GM18951 (cell line): ENCODE data around the gene MAP3K6.

ENCODE experiments used
- POLR2A ChIP-seq: IDR thresholded peaks from 4 replicates; pipeline ENCODE4 v1.6.1; 2011; ENCODE audit warnings: mild to moderate bottlenecking; ENCODE audit not compliant: insufficient read length, insufficient read depth; ENCODE audit errors: extremely low read depth
- in situ Hi-C: fragments of 300-500 bp; cut with MboI; formaldehyde crosslinking; loops from one replicate; pipeline ENCODE4 v1.12.0; 2022; ENCODE audit warnings: low sequenced_read_pairs, mixed read lengths, inconsistent platforms; ENCODE audit not compliant: unreplicated experiment

The MAP3K6 gene

DNA sequence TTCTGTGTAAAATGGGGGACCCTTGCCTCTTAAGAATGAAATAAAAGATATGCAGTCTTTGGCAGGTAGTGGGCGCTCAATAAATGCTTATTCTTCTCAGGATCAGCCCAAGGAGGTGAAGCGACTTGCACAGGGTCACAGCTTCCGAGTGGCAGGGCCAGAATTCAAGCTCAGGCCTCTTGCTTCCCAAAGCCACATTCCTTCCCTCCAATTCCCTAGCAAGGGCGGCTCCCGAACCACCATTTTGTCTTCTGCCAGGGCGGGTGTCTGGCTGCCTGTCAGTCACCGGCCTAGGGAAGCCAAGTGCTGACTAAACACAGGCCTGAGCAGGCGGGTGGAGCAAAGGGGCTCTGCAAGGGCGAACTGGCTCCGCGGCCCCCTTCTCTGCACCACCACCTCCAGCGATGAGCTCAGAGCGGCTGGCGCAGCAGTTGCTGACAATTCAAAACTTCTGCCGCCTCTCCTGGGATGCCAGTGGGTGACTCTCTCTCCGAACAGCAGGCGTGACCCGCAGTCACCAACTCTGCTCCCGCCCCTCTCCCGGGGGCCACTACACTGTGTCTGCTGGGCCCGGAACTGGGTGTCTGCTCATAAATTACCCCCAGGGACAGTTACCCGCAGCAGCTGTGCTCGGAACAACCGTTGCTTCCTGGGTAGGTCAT lies 36.4 kb upstream of the MAP3K6 start:
- in situ Hi-C loops: no loop called here
- TF ChIP-seq POLR2A: no peak

DNA sequence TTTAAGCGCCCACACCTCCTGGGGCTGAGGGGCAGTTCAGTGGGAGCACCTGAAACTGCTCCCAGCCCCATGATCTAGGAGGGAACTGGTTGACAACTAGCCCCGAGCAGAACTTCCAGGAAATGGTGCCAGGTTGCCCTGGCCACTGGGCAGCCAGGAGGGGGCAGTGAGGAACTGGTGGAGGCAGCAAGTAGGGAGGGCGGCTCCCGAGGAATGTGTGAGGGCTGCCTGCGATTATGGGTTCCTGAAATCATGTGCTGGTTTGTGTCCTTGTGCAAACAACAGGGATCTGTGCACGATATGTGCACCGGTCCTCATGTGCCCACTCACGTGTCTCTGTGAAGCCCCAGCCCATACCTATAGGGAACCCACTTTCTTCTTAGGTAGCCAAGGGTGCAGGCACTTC lies 35.6 kb upstream of the MAP3K6 start:
- no peak for TF ChIP-seq POLR2A
- in situ Hi-C loops: no loop called here

DNA sequence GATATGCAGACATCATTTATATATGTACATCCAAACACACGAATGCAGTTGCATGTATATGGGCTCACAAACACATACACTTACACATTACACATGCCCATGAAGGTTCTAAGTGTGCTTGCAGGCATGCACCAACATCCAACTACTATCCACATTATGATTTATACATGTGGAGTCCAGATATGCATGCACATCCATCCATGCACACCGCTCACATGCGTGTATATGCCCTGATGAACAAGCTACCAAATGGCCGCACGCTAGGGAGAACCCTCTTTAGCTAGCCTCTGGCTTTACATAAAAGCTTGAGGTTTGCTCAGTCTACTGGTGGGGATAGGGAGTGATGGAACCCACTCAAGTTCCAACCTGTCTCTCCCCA lies 34.2 kb upstream of the MAP3K6 start:
- in situ Hi-C loops: no loop called here
- no peak for TF ChIP-seq POLR2A

DNA sequence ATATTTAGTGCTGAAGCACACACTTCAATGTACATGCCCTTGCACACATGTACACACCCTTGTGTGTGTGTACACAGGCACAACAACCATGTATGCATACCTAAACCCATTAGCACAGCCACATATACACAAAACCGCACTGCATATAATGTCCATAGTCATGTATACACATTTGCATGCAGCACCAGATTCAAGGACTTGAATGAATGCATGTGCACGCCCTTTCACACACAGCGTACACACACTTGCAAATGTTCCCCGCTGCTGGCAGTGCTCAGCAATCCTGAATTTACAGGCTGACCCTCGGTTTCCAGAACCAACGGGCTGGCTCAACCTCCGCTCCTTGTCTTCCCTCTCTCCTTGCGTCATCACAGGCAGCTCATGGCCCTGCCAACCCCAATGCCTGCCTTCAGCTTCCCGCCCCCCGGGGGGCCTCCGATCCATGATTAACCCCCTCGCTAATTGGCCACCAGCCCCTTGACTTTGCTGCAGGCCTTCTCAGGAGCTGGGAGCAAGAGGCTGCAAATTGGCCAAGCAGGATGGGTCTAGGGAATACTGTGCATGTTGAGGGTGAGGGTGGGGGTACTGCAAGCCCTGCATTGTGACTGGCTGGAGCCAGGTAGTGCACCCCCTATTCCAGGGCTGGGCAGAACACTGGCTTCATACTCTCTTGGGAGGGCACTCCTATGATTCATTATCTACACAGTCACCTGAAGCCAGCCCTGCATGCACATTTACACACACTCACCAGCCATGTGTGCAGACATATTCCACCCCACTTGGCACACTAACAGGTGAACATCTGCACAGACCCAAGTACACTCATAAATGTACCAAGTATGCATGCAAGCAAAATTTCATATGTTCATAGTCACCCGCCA lies 33.6 kb upstream of the MAP3K6 start:
- in situ Hi-C loops: no loop called here
- TF ChIP-seq POLR2A: no peak

DNA sequence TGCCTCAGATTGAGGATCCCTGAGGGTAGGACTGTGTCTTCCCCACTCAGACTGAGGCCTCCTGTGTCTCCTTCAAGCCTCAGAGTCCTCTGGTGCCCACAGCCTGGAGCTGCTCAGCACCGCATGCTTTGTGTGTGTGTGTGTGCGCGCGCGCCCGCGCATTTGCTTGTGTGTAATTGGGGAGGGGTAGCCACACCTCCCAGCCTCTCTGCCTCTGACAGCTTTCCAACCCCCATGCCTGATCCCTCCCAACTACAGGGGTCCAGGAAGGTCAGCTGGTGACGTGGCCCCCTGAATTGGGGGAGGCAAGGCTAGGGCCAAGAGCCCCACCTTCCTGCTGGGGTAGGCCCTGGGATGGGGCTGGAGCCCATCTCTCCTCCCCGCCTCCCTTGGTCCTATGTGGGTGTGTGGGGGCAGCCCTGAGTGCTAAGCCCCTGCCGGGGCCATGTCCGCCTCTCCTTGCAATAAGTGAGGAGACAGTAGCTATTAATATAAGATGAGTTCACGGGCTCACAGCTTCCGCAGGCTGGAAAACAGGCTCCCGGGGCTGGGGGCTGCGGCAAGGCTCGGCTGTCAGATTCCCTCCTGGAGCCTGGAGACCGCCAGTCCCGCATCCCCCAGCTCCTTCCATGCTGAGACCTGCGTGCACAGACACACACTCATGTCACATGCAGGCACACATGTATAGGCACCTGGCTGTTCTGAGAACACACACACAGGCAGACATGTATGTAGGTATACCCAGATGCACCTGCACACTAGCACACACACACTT lies 32.7 kb upstream of the MAP3K6 start:
- TF ChIP-seq POLR2A: peak; percentile 10
- in situ Hi-C loops: loop anchor here (5.0 kb wide), 1 partner anchor 208 kb away; no protein-coding TSS in a partner anchor

DNA sequence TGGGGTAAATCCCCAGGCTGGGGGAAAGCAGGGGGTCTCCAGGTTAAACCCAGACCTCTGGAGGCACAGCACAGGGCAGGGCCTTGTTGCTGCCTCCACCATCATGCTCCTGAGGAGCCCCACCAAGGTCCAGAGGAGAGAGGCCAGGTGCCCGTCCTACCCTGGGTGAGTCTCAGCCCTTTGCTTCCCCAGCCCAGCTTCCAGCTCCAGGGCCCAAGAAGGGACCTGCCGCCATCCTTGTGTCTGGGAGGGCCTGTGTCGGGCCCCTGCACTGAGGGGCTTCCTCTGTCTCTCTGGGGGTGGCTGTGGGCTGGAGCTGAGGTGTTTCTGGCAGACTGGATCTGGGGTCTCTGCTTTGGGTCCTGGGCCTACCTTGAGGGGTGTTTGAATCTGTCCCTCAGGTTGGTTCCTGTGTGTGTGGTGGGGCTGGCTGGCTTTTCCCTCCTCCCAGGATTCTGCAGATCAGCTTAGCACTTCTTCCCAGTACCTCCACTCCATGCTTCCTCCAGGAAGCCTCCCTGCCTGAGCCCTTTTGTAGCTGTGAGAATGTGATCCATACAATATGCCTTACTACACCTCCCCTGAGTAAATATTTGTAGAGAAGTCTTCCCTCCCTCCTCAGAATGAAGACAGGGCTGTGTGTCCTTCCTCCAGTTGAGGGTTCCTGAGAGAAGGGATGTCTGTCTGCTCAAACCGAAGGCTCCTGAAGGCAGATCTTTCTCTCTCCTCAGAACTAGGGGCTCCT lies 31.8 kb upstream of the MAP3K6 start:
- in situ Hi-C loops: loop anchor here (5.0 kb wide), 1 partner anchor 209 kb away; no protein-coding TSS in a partner anchor
- TF ChIP-seq POLR2A: no peak

DNA sequence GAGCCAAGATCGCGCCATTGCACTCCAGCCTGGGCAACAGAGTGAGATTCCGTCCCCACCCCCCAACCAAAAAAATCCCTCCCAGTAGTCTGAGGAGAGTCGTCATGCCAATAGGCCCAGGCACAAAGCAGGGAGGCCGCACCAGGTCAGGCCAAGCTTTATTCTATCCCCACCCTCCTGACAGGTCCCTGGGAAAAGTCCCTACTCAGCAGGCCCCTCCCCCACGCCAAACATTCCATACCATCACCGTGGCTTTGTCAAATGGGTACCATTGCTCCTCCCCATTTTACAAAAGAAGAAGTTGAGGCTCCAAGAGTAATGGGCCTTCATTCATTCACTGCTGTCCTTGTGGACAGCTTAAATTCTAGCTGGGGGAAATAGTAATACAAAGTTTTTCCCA lies 31.0 kb upstream of the MAP3K6 start:
- TF ChIP-seq POLR2A: no peak
- in situ Hi-C loops: loop anchor here (5.0 kb wide), 1 partner anchor 210 kb away; no protein-coding TSS in a partner anchor

DNA sequence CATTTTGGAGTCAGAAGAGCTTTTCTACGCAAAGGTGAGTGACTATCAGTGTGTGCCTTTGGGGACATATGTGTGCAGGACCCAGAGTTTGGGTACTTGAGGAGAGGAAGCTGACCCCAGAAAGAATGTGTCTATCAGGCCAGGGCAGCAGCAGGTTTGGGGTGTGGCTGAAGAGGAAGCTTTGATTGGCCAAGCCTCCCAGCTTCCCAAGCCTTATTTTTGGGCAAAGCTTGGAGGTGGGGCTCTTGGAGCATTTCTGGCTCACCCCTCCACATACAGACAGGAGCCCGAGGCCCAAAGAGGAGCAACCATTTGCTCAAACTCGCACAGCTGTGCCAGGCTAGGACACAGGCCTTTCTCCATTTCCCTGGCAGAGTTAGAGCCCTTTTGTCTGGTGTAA lies 30.3 kb upstream of the MAP3K6 start:
- in situ Hi-C loops: loop anchor here (5.0 kb wide), 1 partner anchor 210 kb away; no protein-coding TSS in a partner anchor
- no peak for TF ChIP-seq POLR2A

DNA sequence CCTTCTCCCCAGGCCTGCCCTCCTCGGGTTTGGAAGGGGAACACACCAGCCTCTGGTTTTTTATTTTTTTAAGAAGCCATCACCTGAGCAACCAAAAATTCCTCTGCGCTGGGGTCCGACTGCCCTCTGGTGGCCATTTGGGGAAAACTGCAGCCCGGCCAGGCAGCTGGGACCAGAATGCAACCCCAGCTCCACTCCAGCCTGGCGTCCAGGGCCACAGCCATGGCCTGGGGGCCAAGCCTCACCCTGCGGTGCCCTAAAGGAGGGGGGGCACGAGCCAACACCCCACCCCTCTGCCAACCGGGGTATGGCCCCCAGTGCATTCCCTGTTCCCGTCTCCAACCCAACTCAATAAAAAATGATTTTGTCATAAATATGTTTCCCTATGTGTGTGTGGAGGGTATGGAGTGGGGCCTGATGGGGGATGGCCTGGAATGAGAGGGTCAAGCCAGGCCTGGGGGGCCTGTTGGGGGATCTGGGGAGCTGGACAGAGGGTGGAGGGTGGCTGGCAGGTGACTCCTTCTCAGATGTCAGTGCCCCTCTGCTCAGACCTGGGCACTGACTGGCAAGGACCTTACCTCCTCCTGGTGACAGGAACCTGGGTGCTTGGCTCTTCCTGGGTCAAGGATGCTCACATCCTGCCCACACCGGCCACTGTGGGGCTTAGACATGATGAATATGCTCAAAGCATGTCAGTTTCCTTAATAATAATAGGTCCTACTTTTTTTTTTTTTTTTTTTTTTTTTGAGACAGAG lies 28.9 kb upstream of the MAP3K6 start:
- TF ChIP-seq POLR2A: no peak

DNA sequence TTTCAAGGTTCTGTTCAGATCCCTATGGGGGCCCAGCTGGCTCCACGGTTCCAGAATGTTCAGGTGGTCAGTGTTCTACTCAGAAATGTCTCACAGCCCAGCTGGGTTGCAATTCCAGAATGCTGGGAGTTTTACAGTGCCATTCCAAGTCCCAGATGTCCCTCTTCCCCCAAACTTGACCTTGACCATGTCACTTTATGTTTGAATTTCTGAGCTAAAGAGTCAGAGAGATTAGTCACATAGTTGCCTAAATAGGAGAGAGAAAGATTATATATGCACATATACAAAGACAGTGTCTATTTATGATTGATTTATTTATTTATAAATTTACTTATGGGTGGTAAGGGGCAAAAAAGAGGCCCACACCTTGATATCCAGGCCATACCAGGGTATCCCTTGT lies 28.2 kb upstream of the MAP3K6 start:
- TF ChIP-seq POLR2A: no peak
- in situ Hi-C loops: loop anchor here (5.0 kb wide), 2 partner anchors 93 to 212 kb away; no protein-coding TSS in a partner anchor

More for the DNA sequence above, 28.9 kb upstream of the MAP3K6 start:
- in situ Hi-C loops: loop anchor here (5.0 kb wide), 1 partner anchor 212 kb away; no protein-coding TSS in a partner anchor

DNA sequence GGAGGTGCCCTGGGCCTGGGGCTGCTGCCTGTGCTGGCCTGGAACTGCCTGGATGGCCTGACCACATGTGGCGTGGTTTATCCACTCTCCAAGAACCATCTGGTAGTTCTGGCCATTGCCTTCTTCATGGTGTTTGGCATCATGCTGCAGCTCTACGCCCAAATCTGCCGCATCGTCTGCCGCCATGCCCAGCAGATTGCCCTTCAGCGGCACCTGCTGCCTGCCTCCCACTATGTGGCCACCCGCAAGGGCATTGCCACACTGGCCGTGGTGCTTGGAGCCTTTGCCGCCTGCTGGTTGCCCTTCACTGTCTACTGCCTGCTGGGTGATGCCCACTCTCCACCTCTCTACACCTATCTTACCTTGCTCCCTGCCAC lies 27.5 kb upstream of the MAP3K6 start:
- in situ Hi-C loops: loop anchor here (5.0 kb wide), 1 partner anchor 92 kb away; no protein-coding TSS in a partner anchor

DNA sequence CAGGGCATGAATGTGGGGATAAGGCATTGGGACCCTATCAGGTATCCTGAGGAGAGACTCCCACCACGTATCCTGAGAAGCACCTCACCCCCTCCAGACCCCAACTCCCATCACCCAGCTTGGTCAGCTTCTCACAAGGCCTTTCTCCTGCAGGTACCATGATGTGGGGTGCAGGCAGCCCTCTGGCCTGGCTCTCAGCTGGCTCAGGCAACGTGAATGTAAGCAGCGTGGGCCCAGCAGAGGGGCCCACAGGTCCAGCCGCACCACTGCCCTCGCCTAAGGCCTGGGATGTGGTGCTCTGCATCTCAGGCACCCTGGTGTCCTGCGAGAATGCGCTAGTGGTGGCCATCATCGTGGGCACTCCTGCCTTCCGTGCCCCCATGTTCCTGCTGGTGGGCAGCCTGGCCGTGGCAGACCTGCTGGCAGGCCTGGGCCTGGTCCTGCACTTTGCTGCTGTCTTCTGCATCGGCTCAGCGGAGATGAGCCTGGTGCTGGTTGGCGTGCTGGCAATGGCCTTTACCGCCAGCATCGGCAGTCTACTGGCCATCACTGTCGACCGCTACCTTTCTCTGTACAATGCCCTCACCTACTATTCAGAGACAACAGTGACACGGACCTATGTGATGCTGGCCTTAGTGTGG lies 27.0 kb upstream of the MAP3K6 start:
- in situ Hi-C loops: loop anchor here (5.0 kb wide), 1 partner anchor 91 kb away; no protein-coding TSS in a partner anchor
- no peak for TF ChIP-seq POLR2A

More for the DNA sequence above, 27.5 kb upstream of the MAP3K6 start:
- no peak for TF ChIP-seq POLR2A
